Spleen (tissue), 11 donors: ENCODE measurements around the gene JARID2. TPM values are rescaled to one million over a fixed set of nuclear protein-coding genes. Genes with fewer than 3 reads are reported as not detected.

Source experiments
- DNase-seq: peaks from one replicate; pipeline ENCODE4 v3.0.0-alpha.2; 2020
- H3K27ac ChIP-seq, 8 donors: fragments of 200-600 bp; sonication (generic) in 7 of 8; 1 replicate in 4 of 8; 2 replicates in 4 of 8; pipeline versions ENCODE4 v1.5.0 to v1.8.0; 2016 to 2021; ENCODE audit warnings: inconsistent platforms in 4 of 8, mild to moderate bottlenecking in 4 of 8, moderate library complexity in 1 of 8
- H3K27me3 ChIP-seq, 7 donors: fragments of 200-600 bp; sonication (generic) in 6 of 7; replicated peaks in 1 of 7; 1 replicate in 4 of 7; 2 replicates in 3 of 7; pipeline versions ENCODE4 v1.5.0 to v1.8.0; 2016 to 2021; ENCODE audit warnings: inconsistent platforms in 3 of 7, mild to moderate bottlenecking in 1 of 7
- H3K36me3 ChIP-seq, 6 donors: fragments of 200-600 bp; sonication (generic) in 5 of 6; 1 replicate in 4 of 6; 2 replicates in 2 of 6; pipeline versions ENCODE4 v1.5.0 to v1.8.0; 2016 to 2021; ENCODE audit warnings: inconsistent platforms in 2 of 6
- H3K4me1 ChIP-seq, 6 donors: fragments of 200-600 bp; sonication (generic) in 5 of 6; 1 replicate in 3 of 6; 2 replicates in 3 of 6; pipeline versions ENCODE4 v1.5.0 to v1.8.0; 2016 to 2021; ENCODE audit warnings: inconsistent platforms in 3 of 6
- H3K4me3 ChIP-seq, 8 donors: fragments of 200-600 bp; sonication (generic) in 7 of 8; 1 replicate in 4 of 8; 2 replicates in 4 of 8; pipeline versions ENCODE4 v1.5.0 to v1.8.0; 2016 to 2021; ENCODE audit warnings: inconsistent platforms in 4 of 8, mild to moderate bottlenecking in 4 of 8, moderate library complexity in 2 of 8
- H3K9me3 ChIP-seq, 8 donors: fragments of 200-600 bp; sonication (generic) in 7 of 8; 1 replicate in 4 of 8; 2 replicates in 4 of 8; pipeline versions ENCODE4 v1.5.0 to v1.8.0; 2016 to 2021; ENCODE audit warnings: inconsistent platforms in 4 of 8
- CTCF ChIP-seq, 11 experiments: fragments of 200-600 bp in 7 of 11; fragments of 450-650 bp in 4 of 11; sonication (generic) in 4 of 11; IDR thresholded peaks in 8 of 11; conservative IDR thresholded peaks in 3 of 11; 1 replicate in 7 of 11; 2 replicates in 4 of 11; pipeline versions ENCODE4 v1.4.0 to v1.8.0; 2016 to 2021; ENCODE audit warnings: antibody characterized with exemption in 11 of 11, inconsistent platforms in 4 of 11, mild to moderate bottlenecking in 1 of 11
- POLR2A ChIP-seq, 3 donors: fragments of 450-650 bp; IDR thresholded peaks; one replicate each; pipeline ENCODE4 v1.5.1; 2017; ENCODE audit warnings: antibody characterized with exemption in 3 of 3, mild to moderate bottlenecking in 1 of 3
- POLR2AphosphoS5 ChIP-seq, 3 donors: sonication (generic); formaldehyde crosslinking; IDR thresholded peaks; one replicate each; pipeline ENCODE4 v1.5.1; 2017; ENCODE audit warnings: antibody characterized with exemption in 3 of 3
- WGBS, 5 donors: extraction: QIAGEN DNeasy Blood & Tissue Kit in 3 of 5; methylation state at CpG; one replicate each; pipeline versions ENCODE4 v1.1.5 to v1.1.7; 2013 to 2018; 5-methylcytosine and 5-hydroxymethylcytosine counted together
- intact Hi-C: fragments of 100-400 bp; cut with DNase I; formaldehyde crosslinking; loops from one replicate; pipeline ENCODE4 v1.15.0; 2023; ENCODE audit warnings: low total_unique reads
- polyA plus RNA-seq, 3 donors: library from polyadenylated mRNA; stranded (reverse); fragments of 200-250 nt; gene quantifications; one replicate each; pipeline ENCODE4 v1.2.1, GENCODE V29; 2013
- total RNA-seq, 7 donors: library from RNA; depleted of rRNA in 3 of 7; stranded (reverse); fragments of >200 nt in 3 of 7; fragmentation: NEBNext Ultra II Directional in 4 of 7; extraction: Animal tissue kit (Norgen Biotek cat#: 25700) in 4 of 7; gene quantifications; one replicate each; pipeline versions ENCODE4 v1.1.0 to v1.2.1, GENCODE V29; 2016 to 2021
- donor health status: healthy with polysubstance abuse.
- donor health status: DM: no; HTN: no; CAD: no; lungs with moderate emphysema.
- donor health status: DM: no; HTN: no; CAD: no.
- donor health status: Bipolar disorder and iron deficiency.
- donor health status: healthy.
- donor health status: DM: no; HTN: no; CAD: no.
- donor health status: DM: yes; HTN: yes; CAD: no.

The JARID2 gene
- total and polyA plus RNA-seq, 10 donors: 4.4 to 27.1 (median 20.6) TPM

DNA sequence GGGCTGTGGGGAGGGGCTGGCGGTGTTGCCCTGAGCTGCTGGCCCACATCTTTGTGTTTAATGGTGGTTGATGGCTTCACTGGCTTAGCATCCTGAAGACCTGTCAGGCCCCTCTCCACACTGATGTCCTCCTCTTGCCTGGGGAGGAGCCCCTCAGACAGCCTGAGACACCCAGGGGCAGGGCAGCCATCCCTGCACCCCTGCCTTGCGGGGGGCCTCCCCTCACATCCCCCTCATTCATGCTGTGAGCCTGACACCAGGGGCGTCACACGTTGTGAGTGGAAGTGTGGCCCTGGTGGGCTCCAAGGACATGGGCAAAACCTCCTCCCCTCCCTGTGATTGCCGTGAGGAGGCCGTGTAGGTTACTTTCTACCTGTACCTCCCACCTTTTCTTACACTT, 264.3 kb downstream of the JARID2 start:
- intact Hi-C loops: no loop called here
- WGBS, 5 donors: 93 to 99% (median 94%) methylated on average over 6 of the region's 6 CpGs
- TF ChIP-seq POLR2AphosphoS5 (IDR thresholded peaks at IDR 0.05): peak in 1 of 3 donors; percentile 56
- TF ChIP-seq CTCF (IDR thresholded peaks at IDR 0.05 in 8 of 11, conservative IDR thresholded peaks at IDR 0.05 in 3 of 11): no peak
- H3K4me3 ChIP-seq: no peak overlapping the region
- H3K27ac ChIP-seq: peak overlapping the region in 1 of 8 donors; percentile 76
- peaks cover 0 to 100% (median 76%) of the 10 kb centered on the region in 6 donors for H3K36me3 ChIP-seq
- DNase-seq: peak; percentile 72
- H3K27me3 ChIP-seq: no peaks in the 10 kb centered on the region
- peaks cover 0 to 54% (median 8%) of the 10 kb centered on the region in 6 donors for H3K4me1 ChIP-seq
- no peaks in the 10 kb centered on the region for H3K9me3 ChIP-seq

GRCh38 chr6:15510536-15511247, 264.8 kb downstream of the JARID2 start:
- H3K27ac ChIP-seq: peak overlapping the region in 1 of 8 donors; percentile 76
- peaks cover 0 to 100% (median 73%) of the 10 kb centered on the region in 6 donors for H3K36me3 ChIP-seq
- TF ChIP-seq POLR2AphosphoS5 (IDR thresholded peaks at IDR 0.05): peak; percentile 19 to 68 (median 27)
- TF ChIP-seq POLR2A (IDR thresholded peaks at IDR 0.05): no peak
- no peaks in the 10 kb centered on the region for H3K9me3 ChIP-seq
- DNase-seq: peak; percentile 55
- no peaks in the 10 kb centered on the region for H3K27me3 ChIP-seq
- H3K4me3 ChIP-seq: no peak overlapping the region
- WGBS, 5 donors: 81 to 91% (median 89%) methylated on average over 15 to 16 of the region's 16 CpGs
- intact Hi-C loops: no loop called here
- peaks cover 0 to 48% (median 3%) of the 10 kb centered on the region in 6 donors for H3K4me1 ChIP-seq

DNA sequence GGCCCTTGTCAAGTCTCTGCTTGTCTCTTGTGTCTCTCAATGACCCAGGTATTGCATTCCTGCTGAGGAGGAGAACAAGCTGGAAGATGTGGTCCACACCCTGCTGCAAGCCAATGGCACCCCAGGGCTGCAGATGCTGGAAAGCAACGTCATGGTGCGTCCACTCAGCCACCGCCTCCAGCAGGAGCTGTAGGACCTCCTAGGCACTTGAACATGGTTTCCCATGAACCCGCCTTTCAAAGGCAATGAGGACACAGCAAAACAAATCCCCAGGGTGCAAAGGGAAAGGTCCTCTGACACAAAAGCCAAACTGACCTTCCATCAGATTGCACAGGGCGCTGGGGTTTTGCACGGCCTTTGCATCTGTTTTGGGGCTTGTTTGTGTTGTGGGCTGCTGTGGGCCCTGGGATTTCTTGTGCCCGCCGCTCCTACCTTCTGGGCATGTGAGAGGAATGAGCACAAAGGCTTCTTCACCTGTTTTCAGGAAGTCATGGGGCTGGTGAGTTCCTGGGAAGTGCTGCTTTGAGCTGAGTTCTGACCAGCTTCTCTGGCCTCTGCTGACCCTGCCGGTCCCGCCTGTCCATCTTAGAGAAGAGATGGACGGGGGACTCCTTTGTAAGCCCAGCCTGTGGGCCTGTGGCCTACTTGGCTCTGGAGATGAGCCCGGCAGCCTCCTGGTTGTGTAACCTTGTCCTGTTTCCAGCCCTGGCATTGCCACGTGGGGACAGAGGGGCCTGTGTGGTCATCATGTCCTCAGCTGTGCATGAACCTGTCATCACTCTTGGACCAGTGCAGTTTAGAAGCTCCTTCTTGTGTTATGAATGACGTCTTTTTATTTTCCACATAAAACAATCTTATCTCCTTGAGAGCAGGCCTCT, 265.6 kb downstream of the JARID2 start:
- Histone ChIP-seq H3K27me3 (no peaks in the 10 kb centered on the region), H3K36me3 (peaks cover 0 to 100% (median 74%) of the 10 kb centered on the region in 6 donors), H3K4me1 (peaks cover 0 to 40% (median 0%) of the 10 kb centered on the region in 6 donors), H3K27ac (no peak overlapping the region), H3K4me3 (no peak overlapping the region), H3K9me3 (no peaks in the 10 kb centered on the region)
- no peak for TF ChIP-seq POLR2AphosphoS5 (IDR thresholded peaks at IDR 0.05)
- TF ChIP-seq POLR2A (IDR thresholded peaks at IDR 0.05): no peak
- TF ChIP-seq CTCF (IDR thresholded peaks at IDR 0.05 in 8 of 11, conservative IDR thresholded peaks at IDR 0.05 in 3 of 11): no peak
- peak; percentile 57 for DNase-seq
- intact Hi-C loops: no loop called here
- WGBS, 5 donors: 87 to 94% (median 91%) methylated on average over 13 to 14 of the region's 14 CpGs

DNA sequence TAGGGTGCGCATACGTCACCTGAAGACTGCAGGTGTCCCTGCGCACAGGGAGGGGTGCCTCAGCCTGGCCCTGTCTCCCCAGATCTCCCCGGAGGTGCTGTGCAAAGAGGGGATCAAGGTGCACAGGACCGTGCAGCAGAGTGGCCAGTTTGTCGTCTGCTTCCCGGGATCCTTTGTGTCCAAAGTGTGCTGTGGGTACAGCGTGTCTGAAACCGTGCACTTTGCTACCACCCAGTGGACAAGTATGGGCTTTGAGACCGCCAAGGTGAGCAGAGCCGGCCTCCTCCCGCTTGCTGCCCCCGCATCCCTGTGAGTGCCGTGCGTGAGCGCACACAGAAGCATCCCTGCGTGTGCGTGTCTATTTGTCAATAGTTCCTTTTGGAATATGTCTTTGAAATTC, 266.3 kb downstream of the JARID2 start:
- Histone ChIP-seq H3K27me3 (no peaks in the 10 kb centered on the region), H3K36me3 (peaks cover 0 to 100% (median 76%) of the 10 kb centered on the region in 6 donors), H3K27ac (peak overlapping the region in 1 of 8 donors; percentile 30), H3K9me3 (no peaks in the 10 kb centered on the region), H3K4me3 (no peak overlapping the region), H3K4me1 (peaks cover 0 to 39% (median 0%) of the 10 kb centered on the region in 6 donors)
- peak; percentile 58 for DNase-seq
- intact Hi-C loops: no loop called here
- 95 to 99% (median 96%) methylated on average over 13 to 18 of the region's 18 CpGs for WGBS, 5 donors
- TF ChIP-seq POLR2AphosphoS5 (IDR thresholded peaks at IDR 0.05) (peak in 1 of 3 donors; percentile 57), CTCF (IDR thresholded peaks at IDR 0.05 in 8 of 11, conservative IDR thresholded peaks at IDR 0.05 in 3 of 11) (no peak)
